ENCODE data around the gene APCDD1L. TPM values are rescaled to one million over a fixed set of nuclear protein-coding genes. Genes with fewer than 3 reads are reported as not detected.
A peak's percentile ranks its signal among the peaks of the same experiment; 100 is the strongest.

APCDD1L gene
- polyA plus RNA-seq, 1 of the 3 experiments (the other 2 are of a cell fraction): 0.99 TPM

GRCh38 chr20:58554541-58554940 is 39.3 kb upstream of the APCDD1L start:
- WGBS (ENCODE audit: low lambda C conversion rate): 84% methylated on average over 3 of the region's 3 CpGs
- peak overlapping the region in 1 of 2 experiments; percentile 88; a peak in 2 of 4 replicates for H3K27ac ChIP-seq (ENCODE audit: low read depth in 2 of 2, low read length in 1 of 2)

More at GRCh38 chr20:58554541-58554940, 39.3 kb upstream of the APCDD1L start:
- CTCF ChIA-PET: interaction anchor here (1.3 to 1.5 kb wide), 2 partner anchors 14 to 318 kb away, joined by 4 read pairs; no protein-coding TSS in a partner anchor
- POLR2A ChIA-PET: no interaction called here
- no peaks in the 10 kb centered on the region for H4K20me1 ChIP-seq (ENCODE audit: insufficient read depth)
- H3F3A ChIP-seq (replicated peaks; ENCODE audit: insufficient read depth): peaks cover 37% of the 10 kb centered on the region
- no peak overlapping the region for H2AFZ ChIP-seq (ENCODE audit: low read depth)
- TF ChIP-seq FOSL2 (IDR thresholded peaks at IDR 0.05; ENCODE audit: borderline replicate concordance, low read depth) (no peak), FOXM1 (IDR thresholded peaks at IDR 0.05; ENCODE audit: low read depth) (no peak), NFIC (IDR thresholded peaks at IDR 0.05; ENCODE audit: borderline replicate concordance) (no peak), USF1 (IDR thresholded peaks at IDR 0.05; ENCODE audit: borderline replicate concordance, low read depth) (no peak), SIN3A (IDR thresholded peaks at IDR 0.05; ENCODE audit: borderline replicate concordance, low read depth, low read length) (no peak), POLR2AphosphoS5 (IDR thresholded peaks at IDR 0.05; ENCODE audit: low read depth, low read length) (no peak), RAD21 (IDR thresholded peaks at IDR 0.05; ENCODE audit: low read length) (no peak), USF2 (IDR thresholded peaks at IDR 0.05; ENCODE audit: borderline replicate concordance, low read depth, low read length) (no peak), FOXJ3 (CRISPR knock-in tag; IDR thresholded peaks at IDR 0.05) (no peak), GABPA (IDR thresholded peaks at IDR 0.05; ENCODE audit: low read depth) (no peak), CHD2 (IDR thresholded peaks at IDR 0.05; ENCODE audit: low read length, partially characterized antibody) (no peak), RCOR1 (IDR thresholded peaks at IDR 0.05; ENCODE audit: low read length) (no peak), TAF1 (IDR thresholded peaks at IDR 0.05; ENCODE audit: borderline replicate concordance, low read depth, low read length) (no peak), MXI1 (IDR thresholded peaks at IDR 0.05; ENCODE audit: low read depth, low read length) (no peak), MAX (IDR thresholded peaks at IDR 0.05; ENCODE audit: low read depth) (no peak), ZBTB33 (IDR thresholded peaks at IDR 0.05; ENCODE audit: borderline replicate concordance, low read depth) (no peak), RXRA (IDR thresholded peaks at IDR 0.05; ENCODE audit: borderline replicate concordance, low read depth) (no peak), EP300 (IDR thresholded peaks at IDR 0.05; ENCODE audit: borderline replicate concordance in 1 of 2, low read depth in 1 of 2, low read length in 1 of 2) (no peak)
- TF ChIP-seq, protein P1, sequence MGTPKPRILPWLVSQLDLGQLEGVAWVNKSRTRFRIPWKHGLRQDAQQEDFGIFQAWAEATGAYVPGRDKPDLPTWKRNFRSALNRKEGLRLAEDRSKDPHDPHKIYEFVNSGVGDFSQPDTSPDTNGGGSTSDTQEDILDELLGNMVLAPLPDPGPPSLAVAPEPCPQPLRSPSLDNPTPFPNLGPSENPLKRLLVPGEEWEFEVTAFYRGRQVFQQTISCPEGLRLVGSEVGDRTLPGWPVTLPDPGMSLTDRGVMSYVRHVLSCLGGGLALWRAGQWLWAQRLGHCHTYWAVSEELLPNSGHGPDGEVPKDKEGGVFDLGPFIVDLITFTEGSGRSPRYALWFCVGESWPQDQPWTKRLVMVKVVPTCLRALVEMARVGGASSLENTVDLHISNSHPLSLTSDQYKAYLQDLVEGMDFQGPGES (IDR thresholded peaks at IDR 0.05; ENCODE audit: low read depth, low read length): no peak
- H3K9ac ChIP-seq: peak overlapping the region; percentile 38
- peaks cover 10 to 40% of the 10 kb centered on the region in 2 experiments for H3K4me1 ChIP-seq (ENCODE audit: control insufficient read depth in 1 of 2, insufficient read depth in 2 of 2, low read depth in 1 of 2, low read length in 1 of 2)
- H3K4me2 ChIP-seq: peak overlapping the region; percentile 58
- H3K27me3 ChIP-seq (ENCODE audit: insufficient read depth): no peaks in the 10 kb centered on the region
- no peaks in the 10 kb centered on the region for H3K9me2 ChIP-seq
- no peaks in the 10 kb centered on the region for H3K79me2 ChIP-seq (ENCODE audit: insufficient read depth)
- no peak overlapping the region for H3K4me3 ChIP-seq (ENCODE audit: low read depth in 2 of 2, low read length in 1 of 2)
- H3K36me3 ChIP-seq (replicated peaks in 1 of 2; ENCODE audit: control insufficient read depth in 1 of 2, insufficient read depth in 2 of 2, low read length in 1 of 2): no peaks in the 10 kb centered on the region
- DNase-seq: no peak
- no peaks in the 10 kb centered on the region for H3K9me3 ChIP-seq
